HCT116 (cell line): ENCODE data around the gene ANAPC4. TPM values are rescaled to one million over a fixed set of nuclear protein-coding genes. Genes with fewer than 3 reads are reported as not detected.

Experiments
- ATAC-seq: fragments of 200-7000 bp; cut with Tn5 transposase; 2 replicates; pipeline ENCODE4 v1.9.1; 2020; ENCODE audit warnings: mild to moderate bottlenecking, moderate library complexity
- BruUV-seq: library from RNA; stranded (reverse); fragments of 400-500 nt; replicated peaks from 2 replicates; lab custom pipeline; 2021; lab: Mats Ljungman, UMichigan
- CTCF ChIA-PET: fragments of 300-600 bp; sonication (Branson Sonifier 250); formaldehyde crosslinking; loops from one replicate; lab custom pipeline; 2021; ENCODE audit warnings: antibody characterized with exemption; lab: Charles Lee
- POLR2A ChIA-PET: fragments of 300-600, 350-600 bp; sonication (Branson Sonifier 250); formaldehyde crosslinking; loops from one replicate; lab custom pipeline; 2021; ENCODE audit warnings: antibody characterized with exemption; lab: Charles Lee
- RAD21 ChIA-PET, 2 experiments: fragments of 300-600 bp; sonication (Branson Sonifier 250); formaldehyde crosslinking; loops; one replicate each; lab custom pipeline; 2023; ENCODE audit warnings: low total read pairs in 2 of 2; ENCODE audit not compliant: uncharacterized antibody in 2 of 2, unreplicated experiment in 2 of 2, low non-redundant PET in 1 of 2; lab: Charles Lee
- DNase-seq: peaks from one replicate; pipeline ENCODE4 v3.0.0-alpha.2; 2010; ENCODE audit warnings: low read depth, low spot score
- H2AFZ ChIP-seq: fragments of 200-600 bp; shearing (Covaris generic), sonication (generic); 2 replicates; pipeline ENCODE4 v1.6.1; 2017; ENCODE audit warnings: low read depth, mixed run types, mixed read lengths, antibody characterized with exemption, low read length; ENCODE audit not compliant: poor library complexity, severe bottlenecking
- H3K27ac ChIP-seq: 2 replicates; pipeline ENCODE4 v1.5.1; 2012; ENCODE audit warnings: low read depth, low read length
- H3K27me3 ChIP-seq: fragments of 200-600 bp; sonication (generic); 2 replicates; pipeline ENCODE4 v1.6.1; 2016; ENCODE audit warnings: mixed run types, low read length, mixed read lengths; ENCODE audit not compliant: insufficient read depth
- H3K36me3 ChIP-seq, 2 experiments: fragments of 200-500 bp in 1 of 2; fragments of 200-600 bp in 1 of 2; sonication (Bioruptor generic) in 1 of 2; sonication (generic) in 1 of 2; 2 replicates each; pipeline versions ENCODE4 v1.5.1 to v1.6.1; 2014 to 2016; ENCODE audit warnings: low read length in 2 of 2, inconsistent platforms in 1 of 2, mixed read lengths in 1 of 2, mixed run types in 1 of 2; ENCODE audit not compliant: insufficient read depth in 2 of 2, control insufficient read depth in 1 of 2
- H3K4me1 ChIP-seq, 2 experiments: fragments of 200-600 bp in 1 of 2; sonication (generic) in 1 of 2; 2 replicates each; pipeline versions ENCODE4 v1.5.1 to v1.6.1; 2012 to 2017; ENCODE audit warnings: low read length in 2 of 2, inconsistent platforms in 1 of 2, mild to moderate bottlenecking in 1 of 2, mixed read lengths in 1 of 2, mixed run types in 1 of 2, moderate library complexity in 1 of 2; ENCODE audit not compliant: insufficient read depth in 2 of 2, control insufficient read depth in 1 of 2
- H3K4me2 ChIP-seq: fragments of 200-600 bp; sonication (generic); 2 replicates; pipeline ENCODE4 v1.6.1; 2017; ENCODE audit warnings: mixed run types, low read length, mixed read lengths
- H3K4me3 ChIP-seq, 2 experiments: fragments of 200-600 bp in 1 of 2; sonication (generic) in 1 of 2; replicated peaks in 1 of 2; 2 replicates each; pipeline ENCODE4 v1.5.1; 2011 to 2016; ENCODE audit warnings: low read length in 2 of 2, control low read depth in 1 of 2, low read depth in 1 of 2, mild to moderate bottlenecking in 1 of 2, mixed read lengths in 1 of 2, mixed run types in 1 of 2
- H3K79me2 ChIP-seq: fragments of 200-600 bp; sonication (generic); 2 replicates; pipeline ENCODE4 v1.6.1; 2017; ENCODE audit warnings: mild to moderate bottlenecking, mixed run types, low read length, moderate library complexity, mixed read lengths; ENCODE audit not compliant: insufficient read depth
- H3K9ac ChIP-seq: fragments of 200-600 bp; sonication (generic); 2 replicates; pipeline ENCODE4 v1.6.1; 2016; ENCODE audit warnings: low read length, mixed read lengths
- H3K9me2 ChIP-seq: fragments of 200-600 bp; sonication (generic), shearing (Covaris generic); 2 replicates; pipeline ENCODE4 v1.6.1; 2017; ENCODE audit warnings: mixed run types, mild to moderate bottlenecking, moderate library complexity; ENCODE audit not compliant: insufficient read depth
- H3K9me3 ChIP-seq, 2 experiments: fragments of 200-500 bp in 1 of 2; fragments of 200-600 bp in 1 of 2; sonication (Bioruptor generic) in 1 of 2; sonication (generic) in 1 of 2; 2 replicates each; pipeline ENCODE4 v1.6.1; 2014 to 2017; ENCODE audit warnings: low read length in 2 of 2, mixed read lengths in 2 of 2, inconsistent platforms in 1 of 2, low read depth in 1 of 2, mild to moderate bottlenecking in 1 of 2, mixed run types in 1 of 2, moderate library complexity in 1 of 2; ENCODE audit not compliant: control insufficient read depth in 1 of 2, insufficient read depth in 1 of 2
- H4K20me1 ChIP-seq: fragments of 200-600 bp; sonication (generic), shearing (Covaris generic); 2 replicates; pipeline ENCODE4 v1.6.1; 2017; ENCODE audit warnings: mixed run types, mild to moderate bottlenecking, moderate library complexity; ENCODE audit not compliant: insufficient read depth
- ATF3 ChIP-seq: IDR thresholded peaks from 2 replicates; pipeline ENCODE4 v1.6.1; 2012
- CBX3 ChIP-seq: IDR thresholded peaks from 2 replicates; pipeline ENCODE4 v1.6.1; 2012; ENCODE audit warnings: low read depth
- CTCF ChIP-seq, 3 experiments: fragments of 200-600 bp in 1 of 3; sonication (generic) in 1 of 3; IDR thresholded peaks in 2 of 3; conservative IDR thresholded peaks in 1 of 3; 2 replicates each; pipeline ENCODE4 v1.5.1; 2012 to 2017; ENCODE audit warnings: low read depth in 2 of 3, low read length in 2 of 3, antibody characterized with exemption in 1 of 3, borderline replicate concordance in 1 of 3, control low read depth in 1 of 3, mild to moderate bottlenecking in 1 of 3, mixed read lengths in 1 of 3, mixed run types in 1 of 3, moderate library complexity in 1 of 3; ENCODE audit not compliant: insufficient read depth in 1 of 3
- EGR1 ChIP-seq: IDR thresholded peaks from 2 replicates; pipeline ENCODE4 v1.6.1; 2012; ENCODE audit warnings: low read depth
- EZH2 ChIP-seq: fragments of 200-600 bp; sonication (generic); IDR thresholded peaks from 2 replicates; pipeline ENCODE4 v1.6.1; 2017; ENCODE audit warnings: antibody characterized with exemption, mixed run types
- EZH2phosphoT487 ChIP-seq: fragments of 200-600 bp; IDR thresholded peaks from 2 replicates; pipeline ENCODE4 v1.6.1; 2018; ENCODE audit warnings: antibody characterized with exemption, borderline replicate concordance
- FOSL1 ChIP-seq: IDR thresholded peaks from 2 replicates; pipeline ENCODE4 v1.6.1; 2012; ENCODE audit warnings: low read depth
- MAX ChIP-seq: IDR thresholded peaks from 2 replicates; pipeline ENCODE4 v1.6.1; 2012
- POLR2AphosphoS5 ChIP-seq: IDR thresholded peaks from 2 replicates; pipeline ENCODE4 v1.6.1; 2011; ENCODE audit warnings: mild to moderate bottlenecking, low read depth, low read length, moderate library complexity
- RAD21 ChIP-seq: IDR thresholded peaks from 2 replicates; pipeline ENCODE4 v1.6.1; 2012; ENCODE audit warnings: low read depth, mild to moderate bottlenecking
- SIN3A ChIP-seq: IDR thresholded peaks from 2 replicates; pipeline ENCODE4 v1.6.1; 2012; ENCODE audit warnings: low read depth
- SP1 ChIP-seq: IDR thresholded peaks from 2 replicates; pipeline ENCODE4 v1.6.1; 2012; ENCODE audit warnings: low read depth
- SRF ChIP-seq: IDR thresholded peaks from 2 replicates; pipeline ENCODE4 v1.6.1; 2012; ENCODE audit warnings: low read depth
- TCF7L2 ChIP-seq: IDR thresholded peaks from 2 replicates; pipeline ENCODE4 v1.7.0; 2011; ENCODE audit warnings: borderline replicate concordance, inconsistent platforms; ENCODE audit not compliant: insufficient read depth, insufficient read length; ENCODE audit errors: extremely low read depth
- ZBTB33 ChIP-seq: IDR thresholded peaks from 2 replicates; pipeline ENCODE4 v1.6.1; 2011; ENCODE audit warnings: mild to moderate bottlenecking, low read length, moderate library complexity; ENCODE audit not compliant: insufficient replicate concordance; ENCODE audit errors: extremely low read depth
- ZFX ChIP-seq: fragments of 450-650 bp; IDR thresholded peaks from 2 replicates; pipeline ENCODE4 v1.6.1; 2017
- ZNF274 ChIP-seq: fragments of 200-500 bp; sonication (Bioruptor generic); IDR thresholded peaks from 2 replicates; pipeline ENCODE4 v1.6.1; 2014; ENCODE audit warnings: mild to moderate bottlenecking, low read depth, low read length, inconsistent platforms
- intact Hi-C: fragments of 100-400 bp; cut with micrococcal nuclease; formaldehyde crosslinking; loops from 2 replicates; pipeline ENCODE4 v1.10.0; 2022
- total RNA-seq: library from RNA; stranded (reverse); gene quantifications from one replicate; pipeline ENCODE4 v1.2.1, GENCODE V29; 2021; ENCODE audit not compliant: unreplicated experiment

The ANAPC4 gene
- total RNA-seq, 1 experiment from 2014 or later: 29.2 TPM

- TF ChIP-seq ZBTB33 (no peak), RAD21 (no peak), ZFX (no peak), SP1 (no peak), MAX (no peak), ATF3 (no peak)
These were observed 72.2 kb downstream of the ANAPC4 start (continued) for GRCh38 chr4:25449270-25449669.

DNA sequence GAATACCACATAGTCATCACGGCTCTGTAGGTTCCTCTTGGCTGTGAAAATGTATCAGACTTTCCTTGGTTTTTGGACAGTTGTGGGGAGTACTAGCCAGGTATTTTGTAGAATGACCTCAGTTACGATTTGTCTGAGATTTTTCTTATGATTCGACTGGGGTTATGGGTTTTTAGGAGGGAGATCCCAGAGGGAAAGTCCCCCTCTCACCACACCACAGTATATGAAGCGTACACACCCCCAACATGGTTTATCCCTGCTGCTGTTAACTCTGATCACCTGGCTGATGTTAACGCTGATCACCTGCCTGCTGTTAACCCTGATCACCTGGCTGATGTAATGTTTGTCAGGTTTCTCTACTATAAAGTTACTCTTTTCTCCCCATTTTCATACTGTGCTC is 72.6 kb downstream of the ANAPC4 start:
- H3K27ac ChIP-seq: no peak overlapping the region
- no peaks in the 10 kb centered on the region for H3K4me1 ChIP-seq
- DNase-seq (no peak), ATAC-seq (no peak)
- no peaks in the 10 kb centered on the region for H3K79me2 ChIP-seq
- H2AFZ ChIP-seq: no peak overlapping the region
- ChIA-PET CTCF (no interaction called here), RAD21 (no interaction called here), POLR2A (no interaction called here)
- H4K20me1 ChIP-seq: no peaks in the 10 kb centered on the region
- H3K9ac ChIP-seq: no peak overlapping the region
- no peak overlapping the region for H3K4me2 ChIP-seq
- TF ChIP-seq POLR2AphosphoS5 (no peak), CBX3 (no peak), EZH2 (no peak), EGR1 (no peak), CTCF (IDR thresholded peaks at IDR 0.05 in 2 of 3, conservative IDR thresholded peaks at IDR 0.05 in 1 of 3; ENCODE audit: borderline replicate concordance in 1 of 3, insufficient read depth in 1 of 3, low read depth in 2 of 3, low read length in 2 of 3) (no peak), SRF (no peak), TCF7L2 (no peak), EZH2phosphoT487 (no peak), SP1 (no peak), RAD21 (no peak), FOSL1 (no peak), ATF3 (no peak), ZNF274 (no peak), SIN3A (no peak)
- H3K4me3 ChIP-seq: no peak overlapping the region
- no peaks in the 10 kb centered on the region for H3K9me3 ChIP-seq
- no peaks in the 10 kb centered on the region for H3K9me2 ChIP-seq
- intact Hi-C loops: no loop called here
- no peaks in the 10 kb centered on the region for H3K27me3 ChIP-seq
- no TSS peak for BruUV-seq
- no peaks in the 10 kb centered on the region for H3K36me3 ChIP-seq
